ENCODE data around the gene GPHA2.

The GPHA2 gene

DNA sequence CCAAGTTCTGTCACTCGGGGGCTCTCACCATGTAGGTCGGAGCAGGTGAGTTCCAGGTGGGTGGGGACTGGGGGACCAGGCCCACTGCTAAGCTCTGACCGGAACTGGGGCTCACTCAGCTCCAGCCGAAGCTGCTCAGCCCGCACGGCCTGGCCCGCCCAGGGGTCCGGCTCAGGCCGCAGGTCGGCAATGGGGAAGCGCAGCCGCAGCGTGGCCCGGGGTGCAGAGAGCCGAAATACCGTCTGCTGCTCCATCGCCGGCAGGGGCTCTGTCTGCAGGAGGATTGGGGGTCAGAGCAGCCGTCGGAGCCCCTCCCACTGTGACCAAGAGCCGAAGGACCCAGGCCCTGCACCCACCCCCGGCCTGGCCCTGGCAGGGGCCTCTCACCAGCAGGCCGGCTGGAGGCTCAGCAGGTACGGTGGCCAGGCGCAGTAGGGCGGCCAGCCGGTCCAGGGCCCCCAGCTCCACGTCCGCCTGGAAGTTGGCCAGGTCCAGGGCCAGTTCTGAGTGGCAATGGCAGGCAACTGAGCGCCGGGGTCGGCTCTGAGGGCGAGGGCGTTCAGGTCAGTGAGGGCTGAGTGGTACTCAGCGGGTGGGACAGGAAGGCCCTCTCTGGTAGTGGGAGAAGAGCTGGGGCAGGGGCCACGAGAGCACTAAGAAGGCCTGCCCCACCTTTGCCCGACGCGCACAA, 25.9 kb downstream of the GPHA2 start:
- no peak for DNase-seq

DNA sequence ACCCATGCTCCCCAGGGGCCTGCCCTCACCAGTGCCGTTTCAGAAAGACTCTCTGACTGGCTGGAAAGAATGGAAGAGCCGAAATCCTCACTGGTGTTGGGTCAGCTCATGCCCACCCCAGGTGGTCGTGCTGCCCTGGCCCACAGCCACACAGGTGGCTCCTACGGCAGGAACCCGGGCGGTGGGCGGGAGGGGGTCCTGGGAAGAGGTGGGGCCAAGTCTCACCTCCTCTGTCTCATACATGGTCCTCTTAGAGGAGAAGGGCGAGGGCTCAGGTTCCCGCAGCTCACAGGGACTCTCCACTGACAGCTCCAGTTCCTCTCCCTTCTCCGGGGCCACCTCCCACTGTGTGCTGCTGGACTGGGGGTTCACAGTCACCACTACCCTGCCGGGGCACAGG, 26.9 kb downstream of the GPHA2 start:
- no peak for DNase-seq

- no peak for DNase-seq
Measured at GRCh38 chr11:64906314-64906635, 29.4 kb downstream of the GPHA2 start.

DNA sequence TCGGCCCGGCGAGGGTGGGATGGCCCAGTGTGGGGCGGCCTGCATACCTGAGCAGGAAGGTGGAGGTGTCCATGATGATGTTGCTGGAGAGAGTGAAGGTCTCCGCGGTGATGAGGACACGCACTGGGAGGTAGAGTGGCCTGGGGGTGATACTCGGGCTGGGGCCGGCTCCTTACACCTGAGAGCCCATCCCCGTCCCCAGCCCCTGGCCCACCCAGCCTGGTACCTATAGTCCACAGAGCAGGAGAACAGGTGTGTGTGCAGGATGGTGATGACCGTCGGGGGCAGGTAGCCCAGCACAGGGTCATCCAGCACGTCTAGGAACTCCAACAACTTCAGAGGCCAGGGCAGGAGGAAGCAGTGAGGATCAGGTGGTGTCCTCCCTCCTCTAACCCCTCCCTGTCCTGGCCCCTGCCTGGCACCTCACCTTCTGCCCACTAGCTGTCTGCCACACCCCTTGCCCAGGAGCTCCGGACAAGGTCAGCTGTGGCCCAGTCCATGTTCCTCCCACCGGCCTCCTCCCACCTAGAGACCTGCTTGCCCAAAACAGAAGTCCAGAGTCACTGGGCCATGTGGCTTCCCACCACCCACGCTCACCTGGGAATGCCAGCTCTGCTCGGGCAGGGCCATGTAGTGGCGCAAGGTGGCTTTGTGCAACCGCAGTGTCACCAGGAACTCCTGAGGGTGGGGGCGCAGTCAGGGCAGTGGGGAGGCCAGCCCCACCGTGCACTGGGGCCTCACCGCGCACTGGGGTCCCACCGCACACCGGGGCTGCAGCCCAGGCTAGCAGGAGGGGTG, 30.0 kb downstream of the GPHA2 start:
- no peak for DNase-seq

DNA sequence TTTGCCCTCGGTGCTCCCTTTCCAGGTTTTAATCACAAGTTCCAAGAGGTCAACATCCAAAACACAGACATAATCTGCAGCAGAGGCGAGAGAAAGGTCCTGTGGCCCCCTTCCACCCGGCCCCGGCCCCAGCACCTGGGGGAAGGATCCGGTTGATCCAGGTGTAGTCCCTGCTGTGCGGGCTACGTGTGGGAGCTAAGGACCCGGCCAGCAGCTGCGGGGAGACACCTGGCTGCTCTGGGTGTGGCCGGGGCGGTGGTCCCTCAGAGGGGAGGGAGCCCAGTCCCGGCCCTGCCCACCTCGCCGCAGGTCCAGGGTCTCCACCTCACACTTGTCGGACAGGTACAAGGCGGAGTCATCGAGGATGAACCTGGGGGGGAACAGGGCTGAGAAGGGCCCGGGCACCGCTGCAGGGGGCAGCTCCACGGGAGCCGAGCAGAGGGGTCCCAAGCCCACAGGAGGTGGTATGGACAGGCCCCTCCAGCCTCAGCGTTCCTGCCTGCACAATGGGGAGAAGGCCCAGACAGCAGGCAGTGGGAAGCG, 32.3 kb downstream of the GPHA2 start:
- no peak for DNase-seq

GRCh38 chr11:64902102-64902900, 33.4 kb downstream of the GPHA2 start:
- DNase-seq: no peak

GRCh38 chr11:64900774-64901173, 34.9 kb downstream of the GPHA2 start:
- no peak for DNase-seq

- DNase-seq: no peak
Measured at GRCh38 chr11:64900263-64900678, 35.4 kb downstream of the GPHA2 start.

- DNase-seq: no peak
Measured at GRCh38 chr11:64898541-64898940, 37.2 kb downstream of the GPHA2 start.

- no peak for DNase-seq
Measured at GRCh38 chr11:64898076-64898445, 37.6 kb downstream of the GPHA2 start.

DNA sequence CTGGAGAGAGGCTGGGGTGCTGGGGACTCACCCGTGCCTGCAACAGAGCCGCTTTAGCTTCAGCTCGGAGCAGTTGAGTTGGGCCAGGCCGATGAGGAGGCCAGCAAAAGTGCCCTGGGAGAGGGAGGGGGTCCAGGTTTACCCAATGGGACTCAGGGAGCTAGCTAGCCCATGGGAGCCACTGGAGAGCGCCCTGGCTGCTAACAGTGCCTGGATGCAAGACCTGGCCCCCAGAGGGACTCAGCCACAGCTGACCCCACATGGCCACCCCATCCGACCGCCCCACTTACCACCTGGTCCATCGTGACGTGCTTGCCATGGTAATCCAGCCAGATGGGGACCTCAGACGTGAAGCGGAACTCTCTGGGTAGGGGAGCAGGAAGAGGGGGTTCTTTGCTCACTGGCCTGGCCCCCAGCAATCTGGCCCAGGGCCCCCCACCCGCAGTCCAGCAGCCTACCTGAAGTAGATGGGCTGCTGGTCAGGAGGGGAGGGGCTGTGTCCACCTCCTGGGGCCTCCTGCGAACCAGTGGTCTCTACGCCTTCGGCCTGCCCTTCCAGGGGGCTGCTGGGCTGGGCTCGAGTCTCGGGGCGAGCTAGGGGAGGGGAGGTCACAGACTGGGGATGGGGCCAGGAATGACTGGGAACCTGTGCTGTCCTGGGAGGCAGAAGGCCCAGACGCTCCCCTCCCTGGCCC, 38.2 kb downstream of the GPHA2 start:
- DNase-seq: no peak

DNA sequence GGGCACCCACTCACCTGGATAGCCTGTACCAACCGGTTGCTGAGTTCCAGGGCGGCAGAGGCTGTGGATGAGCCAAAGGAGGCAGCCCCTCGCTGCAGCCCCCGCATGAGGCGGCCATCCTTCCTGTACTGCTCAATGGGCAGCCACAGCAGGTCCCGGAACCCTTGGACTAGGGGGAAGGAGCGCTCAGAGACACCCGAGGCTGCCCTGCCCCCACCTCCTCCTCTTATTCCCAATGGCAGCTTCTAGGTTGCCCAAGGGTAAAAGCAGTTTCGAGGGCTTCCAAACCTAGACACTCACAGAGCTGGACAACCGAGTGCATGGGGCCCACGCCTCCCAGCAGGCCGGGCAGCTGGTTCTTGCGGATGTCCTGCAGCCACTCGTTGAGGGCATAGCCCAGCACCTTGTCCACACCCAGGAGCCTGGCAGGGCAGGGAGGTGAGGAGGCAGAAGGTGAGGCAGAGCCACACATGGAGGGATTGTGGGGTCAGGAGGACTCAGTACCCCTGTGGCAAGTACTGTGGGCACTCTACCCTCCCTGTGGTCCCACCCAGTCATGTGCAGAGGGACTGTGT, 39.2 kb downstream of the GPHA2 start:
- DNase-seq: no peak

GRCh38 chr11:64894812-64895452, 40.8 kb downstream of the GPHA2 start:
- no peak for DNase-seq

- DNase-seq: peak; percentile 76 to 78
Measured at GRCh38 chr11:64894070-64894811, 41.5 kb downstream of the GPHA2 start.

GRCh38 chr11:64893194-64894069, 42.3 kb downstream of the GPHA2 start:
- no peak for DNase-seq

- DNase-seq: no peak
Measured at GRCh38 chr11:64892838-64893193, 42.9 kb downstream of the GPHA2 start.

DNA sequence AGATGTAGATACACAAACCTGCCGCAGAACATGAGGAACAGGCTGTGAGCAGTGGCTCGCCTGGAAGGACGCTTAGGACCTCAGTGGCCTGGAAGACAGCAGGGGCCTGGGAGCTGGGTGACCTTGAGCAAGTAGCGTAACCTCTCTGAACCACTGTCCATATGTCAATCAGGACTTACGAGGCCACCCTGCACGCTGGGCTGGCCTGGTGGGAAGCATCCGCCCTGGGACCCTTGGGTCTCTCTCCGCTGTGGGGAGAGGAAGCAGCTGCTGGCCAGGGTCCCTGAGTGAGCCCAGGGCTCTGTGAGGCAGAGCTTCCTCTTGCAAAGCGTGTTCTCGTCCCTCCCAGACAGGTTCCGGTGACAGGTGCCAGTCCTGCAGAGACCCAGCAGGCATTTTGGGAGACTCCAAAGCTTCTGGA, 43.3 kb downstream of the GPHA2 start:
- no peak for DNase-seq

DNA sequence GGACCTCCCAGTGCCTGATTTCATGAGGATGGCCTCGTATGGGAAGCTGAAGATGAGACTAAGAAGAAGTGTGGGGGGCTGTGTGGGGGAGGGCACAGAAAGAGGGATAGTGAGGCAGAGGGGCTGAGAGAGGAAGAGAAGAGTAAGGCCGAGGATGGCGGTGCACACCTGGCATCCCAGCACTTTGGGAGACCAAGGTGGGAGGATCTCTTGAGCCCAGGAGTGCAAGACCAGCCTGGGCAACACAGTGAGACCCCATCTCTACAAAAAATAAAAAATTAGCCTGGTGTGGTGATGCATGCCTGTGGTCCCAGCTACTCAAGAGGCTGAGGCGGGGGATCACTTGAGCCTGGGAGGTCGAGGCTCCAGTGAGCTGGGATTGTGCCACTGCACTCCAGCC, 43.8 kb downstream of the GPHA2 start:
- DNase-seq: no peak

GRCh38 chr11:64891215-64891848, 44.4 kb downstream of the GPHA2 start:
- no peak for DNase-seq

DNA sequence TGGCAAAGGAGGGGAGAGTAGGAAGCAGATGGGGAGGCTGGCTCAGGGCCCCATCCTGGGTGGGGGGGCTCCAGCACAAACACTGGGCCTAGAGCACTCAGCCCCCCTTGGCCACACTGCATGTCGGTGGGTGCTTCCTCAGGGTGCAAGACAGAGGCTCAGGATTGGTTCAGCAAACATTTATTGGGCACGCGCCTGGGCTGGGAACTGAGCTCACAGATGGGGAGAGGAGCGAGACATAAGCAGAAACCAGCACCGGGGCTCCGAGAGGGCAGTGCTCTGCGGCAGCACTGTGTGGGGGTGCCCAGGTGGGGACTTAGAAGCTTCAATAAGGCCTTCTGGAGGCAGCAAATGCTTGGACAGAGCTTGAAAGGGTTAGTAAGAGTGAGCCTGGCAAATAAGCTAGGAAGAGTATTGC, 45.2 kb downstream of the GPHA2 start:
- peak; percentile 39 to 80 for DNase-seq
